Thymus (tissue), 11 donors: ENCODE data around the gene NR4A1. TPM values are rescaled to one million over a fixed set of nuclear protein-coding genes. Genes with fewer than 3 reads are reported as not detected.

ENCODE experiments used
- DNase-seq, 9 donors: peaks; one replicate each; pipeline ENCODE4 v3.0.0-alpha.2; 2013; ENCODE audit warnings: low spot score in 9 of 9, low read depth in 6 of 9, missing footprints in 1 of 9
- H3K27ac ChIP-seq, 2 donors: one replicate each; pipeline ENCODE4 v1.5.1; 2013; ENCODE audit warnings: control low read depth in 1 of 2, low read depth in 1 of 2, low read length in 1 of 2, mild to moderate bottlenecking in 1 of 2, moderate library complexity in 1 of 2
- H3K27me3 ChIP-seq, 2 donors: one replicate each; pipeline ENCODE4 v1.5.1; 2013; ENCODE audit warnings: low read length in 1 of 2; ENCODE audit not compliant: control insufficient read depth in 2 of 2, insufficient read depth in 1 of 2
- H3K36me3 ChIP-seq, 2 donors: one replicate each; pipeline ENCODE4 v1.5.1; 2013; ENCODE audit warnings: low read length in 1 of 2, mild to moderate bottlenecking in 1 of 2, moderate library complexity in 1 of 2; ENCODE audit not compliant: control insufficient read depth in 2 of 2, insufficient read depth in 2 of 2
- H3K4me1 ChIP-seq, 2 donors: one replicate each; pipeline ENCODE4 v1.5.1; 2013; ENCODE audit warnings: low read length in 2 of 2; ENCODE audit not compliant: control insufficient read depth in 2 of 2, insufficient read depth in 2 of 2
- H3K4me3 ChIP-seq, 2 donors: one replicate each; pipeline ENCODE4 v1.5.1; 2013; ENCODE audit warnings: low read length in 2 of 2, control low read depth in 1 of 2, mild to moderate bottlenecking in 1 of 2
- H3K9me3 ChIP-seq, 2 donors: one replicate each; pipeline ENCODE4 v1.5.1; 2013; ENCODE audit warnings: low read length in 1 of 2, mild to moderate bottlenecking in 1 of 2; ENCODE audit not compliant: control insufficient read depth in 2 of 2, insufficient read depth in 1 of 2
- whole genome bisulfite sequencing: extraction: QIAGEN DNeasy Blood & Tissue Kit; methylation state at CpG from one replicate; pipeline ENCODE4 v1.1.7; 2013; 5-methylcytosine and 5-hydroxymethylcytosine counted together
- polyA plus RNA-seq: library from polyadenylated mRNA; stranded (reverse); fragments of 200-250 nt; gene quantifications from one replicate; pipeline ENCODE4 v1.2.3, GENCODE V29; 2013
- total RNA-seq: library from RNA; stranded (reverse); fragments of 120-200 nt; gene quantifications from one replicate; pipeline ENCODE4 v1.2.4, GENCODE V29; 2013
- donor health status: healthy.

The NR4A1 gene
- total and polyA plus RNA-seq, 2 donors: 10.4 to 106 TPM

DNA sequence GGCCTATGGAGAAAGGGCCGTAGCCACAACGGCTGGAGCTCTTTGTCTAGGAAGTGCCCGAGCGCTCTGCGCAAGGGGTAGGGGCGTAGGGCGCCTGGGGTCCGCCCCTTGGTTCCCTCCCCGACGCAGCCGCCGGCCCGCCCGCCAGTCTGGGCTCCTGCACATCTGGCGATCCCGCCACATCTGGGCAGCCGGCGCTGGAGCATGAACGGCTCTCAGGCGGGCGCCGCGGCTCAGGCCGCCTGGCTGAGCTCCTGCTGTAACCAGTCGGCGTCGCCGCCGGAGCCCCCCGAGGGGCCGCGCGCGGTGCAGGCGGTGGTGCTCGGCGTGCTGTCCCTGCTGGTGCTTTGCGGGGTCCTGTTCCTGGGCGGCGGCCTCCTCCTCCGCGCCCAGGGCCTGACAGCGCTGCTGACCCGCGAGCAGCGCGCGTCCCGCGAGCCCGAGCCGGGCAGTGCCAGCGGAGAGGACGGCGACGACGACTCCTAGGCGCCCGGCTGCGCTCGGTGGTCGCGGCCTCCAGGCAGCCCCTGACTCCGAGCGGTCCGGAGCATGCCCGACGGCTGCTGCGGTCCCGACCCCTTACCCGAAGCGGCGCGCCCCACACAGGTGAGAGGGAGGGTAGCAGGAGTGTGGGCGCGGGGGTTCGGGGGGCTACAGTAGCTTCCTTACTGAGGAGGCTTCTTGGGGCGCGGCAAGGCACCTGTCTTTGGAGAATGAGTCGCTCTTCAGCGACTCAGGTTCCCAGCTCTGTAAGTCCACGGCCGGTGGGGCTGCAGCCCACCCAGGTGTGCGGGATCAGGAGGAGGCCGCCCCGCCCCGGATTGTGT is 28.5 kb downstream of the NR4A1 start, which contains the start of gene SMIM41:
Gene SMIM41 (plus strand): TSS at position 129 of the 827 bp plus-strand sequence. CDS start 76 bp downstream, at position 205.
- no peak within 1 kb of the TSS for H3K4me3 ChIP-seq
- 94% methylated on average over 87 of the region's 87 CpGs for WGBS
- H3K27me3 ChIP-seq: no peaks in the 10 kb centered on the region
- DNase-seq: no peak
- peaks cover 38 to 50% of the 10 kb centered on the region in 2 donors for H3K36me3 ChIP-seq
- peaks cover 32 to 61% of the 10 kb centered on the region in 2 donors for H3K4me1 ChIP-seq
- H3K9me3 ChIP-seq: no peaks in the 10 kb centered on the region
- peak within 1 kb of the TSS in 1 of 2 donors; percentile 77 for H3K27ac ChIP-seq

GRCh38 chr12:52080403-52081251 is 29.4 kb downstream of the NR4A1 start:
- no peak for DNase-seq
- no peaks in the 10 kb centered on the region for H3K27me3 ChIP-seq
- H3K27ac ChIP-seq: peak overlapping the region; percentile 46 to 77
- WGBS: 84% methylated on average over 10 of the region's 10 CpGs
- H3K4me1 ChIP-seq: peaks cover 32 to 53% of the 10 kb centered on the region in 2 donors
- peaks cover 36 to 43% of the 10 kb centered on the region in 2 donors for H3K36me3 ChIP-seq
- H3K9me3 ChIP-seq: no peaks in the 10 kb centered on the region
- peak overlapping the region; percentile 48 to 51 for H3K4me3 ChIP-seq

- peak in 7 of 9 donors; percentile 75 to 94 (median 84) for DNase-seq
- Histone ChIP-seq H3K36me3 (peaks cover 30 to 38% of the 10 kb centered on the region in 2 donors), H3K27me3 (no peaks in the 10 kb centered on the region), H3K9me3 (no peaks in the 10 kb centered on the region), H3K4me3 (peak overlapping the region; percentile 48 to 51), H3K27ac (peak overlapping the region; percentile 66 to 77), H3K4me1 (peaks cover 32 to 51% of the 10 kb centered on the region in 2 donors)
- WGBS: 6% methylated on average over 9 of the region's 9 CpGs
Observed at GRCh38 chr12:52081263-52081733, 30.1 kb downstream of the NR4A1 start.

DNA sequence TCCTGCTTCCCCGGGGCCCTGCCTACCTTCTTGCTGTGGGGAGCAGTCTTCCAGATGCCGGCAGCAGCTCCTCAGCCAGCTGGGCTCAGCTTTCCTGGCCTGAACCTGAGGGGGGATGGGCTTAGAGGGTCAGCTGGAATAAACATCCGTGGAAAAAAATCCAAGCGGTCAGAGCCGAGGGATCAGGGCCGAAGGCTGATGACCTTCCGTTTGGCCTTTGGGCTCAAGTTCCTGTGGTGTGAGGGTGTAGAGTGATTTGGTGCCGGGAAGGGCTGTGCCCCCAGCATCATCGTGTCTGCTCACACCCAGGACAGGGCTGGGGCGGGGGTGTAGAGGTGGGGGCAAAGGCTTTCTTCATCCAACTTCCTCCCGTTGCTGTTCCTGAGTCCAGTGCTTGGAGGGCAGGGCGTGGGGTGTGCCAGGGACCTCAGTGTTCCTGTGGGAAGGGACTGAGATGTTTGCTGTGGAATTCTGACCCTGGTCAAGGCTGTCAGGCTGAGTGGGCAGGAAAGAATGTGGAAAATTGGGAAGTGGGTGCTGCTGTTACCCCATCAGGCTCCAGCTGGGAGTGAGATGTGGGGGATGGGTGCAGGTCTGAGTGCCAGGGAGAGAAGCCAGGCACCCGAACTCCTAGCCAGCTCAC is 30.9 kb downstream of the NR4A1 start:
- Histone ChIP-seq H3K27ac (peak overlapping the region; percentile 36 to 77), H3K27me3 (peaks cover 0 to 2% of the 10 kb centered on the region in 2 donors), H3K36me3 (peaks cover 21 to 30% of the 10 kb centered on the region in 2 donors), H3K4me3 (peak overlapping the region; percentile 48 to 51), H3K9me3 (no peaks in the 10 kb centered on the region), H3K4me1 (peaks cover 32 to 56% of the 10 kb centered on the region in 2 donors)
- no peak for DNase-seq
- WGBS: 88% methylated on average over 13 of the region's 13 CpGs

DNA sequence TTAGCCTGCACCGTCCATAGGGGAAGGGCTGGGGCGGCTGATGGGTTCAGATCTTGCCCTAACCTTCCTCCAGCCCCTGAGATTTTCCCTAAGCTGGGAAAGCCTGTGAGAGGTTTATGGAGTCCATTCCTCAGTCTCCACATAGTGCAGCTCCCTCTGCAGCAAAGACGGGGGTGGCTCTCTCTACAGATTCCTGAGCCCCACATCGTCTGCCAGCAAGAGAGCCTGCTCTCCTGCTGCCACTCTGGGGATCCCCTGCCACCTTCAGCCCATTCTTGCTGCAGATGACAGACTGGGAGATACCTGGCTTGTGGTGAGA is 31.4 kb downstream of the NR4A1 start:
- peak overlapping the region in 1 of 2 donors; percentile 51 for H3K4me3 ChIP-seq
- H3K36me3 ChIP-seq: peaks cover 17 to 25% of the 10 kb centered on the region in 2 donors
- peak overlapping the region in 1 of 2 donors; percentile 77 for H3K27ac ChIP-seq
- 91% methylated on average over 4 of the region's 4 CpGs for WGBS
- H3K4me1 ChIP-seq: peaks cover 32 to 60% of the 10 kb centered on the region in 2 donors
- no peaks in the 10 kb centered on the region for H3K9me3 ChIP-seq
- peaks cover 0 to 5% of the 10 kb centered on the region in 2 donors for H3K27me3 ChIP-seq
- peak in 1 of 9 donors; percentile 49 for DNase-seq

- peak overlapping the region in 1 of 2 donors; percentile 51 for H3K4me3 ChIP-seq
- peaks cover 13 to 21% of the 10 kb centered on the region in 2 donors for H3K36me3 ChIP-seq
- peaks cover 36 to 65% of the 10 kb centered on the region in 2 donors for H3K4me1 ChIP-seq
- peak overlapping the region in 1 of 2 donors; percentile 77 for H3K27ac ChIP-seq
- no peaks in the 10 kb centered on the region for H3K9me3 ChIP-seq
- WGBS: 51% methylated on average over 11 of the region's 11 CpGs
- peaks cover 0 to 5% of the 10 kb centered on the region in 2 donors for H3K27me3 ChIP-seq
- DNase-seq: peak in 3 of 9 donors; percentile 71 to 81 (median 79)
Observed at GRCh38 chr12:52082988-52083637, 31.9 kb downstream of the NR4A1 start.

DNA sequence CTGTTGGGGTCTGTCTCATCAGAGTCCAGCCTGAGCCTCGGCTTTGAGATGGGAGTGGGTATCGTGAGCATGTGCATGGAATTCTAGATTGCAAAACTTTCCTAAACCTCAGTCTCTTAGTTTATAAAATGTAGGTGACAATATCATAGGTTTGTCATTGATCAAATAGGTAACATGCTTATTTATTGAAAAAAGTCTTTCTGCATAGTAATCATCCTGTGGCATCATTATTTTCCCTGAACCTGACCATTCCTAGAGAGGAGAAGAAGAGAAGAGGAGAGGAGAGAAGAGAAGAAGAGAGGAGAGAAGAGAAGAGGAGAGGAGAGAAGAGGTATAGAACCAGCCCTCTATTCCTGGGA is 32.4 kb downstream of the NR4A1 start:
- Histone ChIP-seq H3K27ac (no peak overlapping the region), H3K4me3 (no peak overlapping the region), H3K27me3 (peaks cover 0 to 8% of the 10 kb centered on the region in 2 donors), H3K4me1 (peaks cover 40 to 65% of the 10 kb centered on the region in 2 donors), H3K9me3 (no peaks in the 10 kb centered on the region), H3K36me3 (peaks cover 8 to 16% of the 10 kb centered on the region in 2 donors)
- WGBS: 6% methylated on average over 2 of the region's 2 CpGs
- DNase-seq: no peak

DNA sequence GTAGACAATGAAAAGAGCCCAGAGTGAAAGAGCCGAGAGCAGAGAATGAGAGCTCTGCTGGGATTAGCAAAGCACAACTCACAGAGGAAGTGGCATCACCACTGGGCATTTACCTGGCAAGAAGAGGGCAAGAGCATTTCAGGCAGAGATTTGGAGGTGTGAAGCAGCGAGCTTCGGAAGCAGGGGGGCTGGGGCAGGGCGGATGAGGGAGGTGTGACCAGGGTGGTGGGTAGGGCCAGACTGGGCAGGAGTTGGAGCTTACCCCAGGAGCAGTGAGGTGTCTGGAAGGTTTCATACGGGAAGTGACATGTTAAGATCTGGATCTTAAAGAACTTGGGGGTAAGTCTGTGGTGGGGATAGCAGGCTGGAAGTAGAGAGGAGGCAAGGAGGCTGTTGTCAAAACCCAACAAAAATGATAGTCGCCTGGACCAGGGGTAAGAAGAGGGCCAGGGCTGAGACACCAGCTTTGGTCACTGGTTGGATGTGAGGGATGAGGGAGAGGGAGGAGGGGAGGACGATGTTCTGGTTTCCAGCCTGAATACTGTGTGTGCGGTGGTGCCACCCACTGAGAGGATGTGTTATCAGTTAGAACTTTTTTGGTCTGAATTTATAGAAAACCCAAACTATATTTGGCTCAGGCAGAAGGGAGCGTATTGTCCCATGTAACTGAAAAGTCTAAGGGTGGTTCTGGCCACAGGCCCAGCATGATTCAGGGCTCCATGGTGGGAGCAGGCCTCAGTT is 33.4 kb downstream of the NR4A1 start:
- Histone ChIP-seq H3K27ac (no peak overlapping the region), H3K4me1 (peaks cover 49 to 66% of the 10 kb centered on the region in 2 donors), H3K9me3 (no peaks in the 10 kb centered on the region), H3K4me3 (no peak overlapping the region), H3K36me3 (peaks cover 5 to 6% of the 10 kb centered on the region in 2 donors), H3K27me3 (peaks cover 0 to 8% of the 10 kb centered on the region in 2 donors)
- no peak for DNase-seq
- WGBS: 97% methylated on average over 9 of the region's 9 CpGs
